Upper lobe of left lung (tissue), 6 donors: ENCODE results near the gene EXD3. TPM values are rescaled to one million over a fixed set of nuclear protein-coding genes. Genes with fewer than 3 reads are reported as not detected.

Experiments
- ATAC-seq, 2 donors: fragments of 200-7000 bp; cut with Tn5 transposase; one replicate each; pipeline ENCODE4 v1.9.1; 2022; ENCODE audit warnings: mild to moderate bottlenecking in 2 of 2, moderate library complexity in 2 of 2; ENCODE audit not compliant: low FRiP score in 2 of 2
- DNase-seq, 2 donors: peaks; one replicate each; pipeline ENCODE4 v3.0.0-alpha.2; 2019 to 2020
- H3K27ac ChIP-seq, 4 donors: fragments of 200-600 bp; sonication (generic); one replicate each; pipeline ENCODE4 v1.5.1; 2016 to 2019
- H3K27me3 ChIP-seq, 4 donors: fragments of 200-600 bp; sonication (generic); one replicate each; pipeline ENCODE4 v1.5.1; 2017 to 2019
- H3K36me3 ChIP-seq, 4 donors: fragments of 200-600 bp; sonication (generic); one replicate each; pipeline ENCODE4 v1.5.1; 2016 to 2019
- H3K4me1 ChIP-seq, 4 donors: fragments of 200-600 bp; sonication (generic); one replicate each; pipeline ENCODE4 v1.5.1; 2018 to 2019
- H3K4me3 ChIP-seq, 4 donors: fragments of 200-600 bp; sonication (generic); one replicate each; pipeline ENCODE4 v1.5.1; 2017 to 2019; ENCODE audit warnings: mild to moderate bottlenecking in 2 of 4, moderate library complexity in 1 of 4
- H3K9me3 ChIP-seq, 4 donors: fragments of 200-600 bp; sonication (generic); one replicate each; pipeline ENCODE4 v1.5.1; 2018 to 2019
- CTCF ChIP-seq, 6 experiments: fragments of 450-650 bp in 4 of 6; fragments of 200-600 bp in 2 of 6; sonication (generic) in 2 of 6; IDR thresholded peaks; one replicate each; pipeline ENCODE4 v1.5.1; 2016 to 2019; ENCODE audit warnings: antibody characterized with exemption in 6 of 6
- EP300 ChIP-seq, 4 donors: sonication (generic); formaldehyde crosslinking; IDR thresholded peaks; one replicate each; pipeline ENCODE4 v1.5.1; 2017; ENCODE audit warnings: antibody characterized with exemption in 4 of 4, control low read depth in 2 of 4
- POLR2A ChIP-seq, 4 donors: fragments of 450-650 bp; IDR thresholded peaks; one replicate each; pipeline ENCODE4 v1.5.1; 2016 to 2017; ENCODE audit warnings: antibody characterized with exemption in 4 of 4, mild to moderate bottlenecking in 2 of 4
- POLR2AphosphoS5 ChIP-seq, 2 donors: sonication (generic); formaldehyde crosslinking; IDR thresholded peaks; one replicate each; pipeline ENCODE4 v1.5.1; 2017; ENCODE audit warnings: antibody characterized with exemption in 2 of 2
- WGBS, 2 donors: methylation state at CpG; one replicate each; pipeline ENCODE4 v1.1.5; 2017 to 2018; 5-methylcytosine and 5-hydroxymethylcytosine counted together
- total RNA-seq, 6 donors: library from RNA; depleted of rRNA in 4 of 6; stranded (reverse); fragments of >200 nt in 4 of 6; gene quantifications; one replicate each; pipeline versions ENCODE4 v1.1.0 to v1.2.1, GENCODE V29; 2016 to 2021
- donor health status: DM: no; HTN: no; CAD: no; lungs with moderate emphysema.
- donor health status: DM: no; HTN: yes; CAD: no; lungs with severe emphysema.

EXD3 gene
- total RNA-seq, 6 donors from 2014 or later: 12.3 to 118 (median 24.8) TPM

GRCh38 chr9:137325124-137325523, 97.8 kb downstream of the EXD3 start:
- no peak overlapping the region for H3K27ac ChIP-seq
- 94 to 96% methylated on average over 10 of the region's 10 CpGs for WGBS, 2 donors
- H3K36me3 ChIP-seq: no peaks in the 10 kb centered on the region
- ATAC-seq (no peak), DNase-seq (no peak)
- no peaks in the 10 kb centered on the region for H3K27me3 ChIP-seq
- no peaks in the 10 kb centered on the region for H3K9me3 ChIP-seq
- TF ChIP-seq POLR2AphosphoS5 (IDR thresholded peaks at IDR 0.05): no peak
- TF ChIP-seq EP300 (IDR thresholded peaks at IDR 0.05): no peak
- no peak for TF ChIP-seq CTCF (IDR thresholded peaks at IDR 0.05)
- no peak for TF ChIP-seq POLR2A (IDR thresholded peaks at IDR 0.05)
- H3K4me1 ChIP-seq: peaks cover 10 to 14% (median 10%) of the 10 kb centered on the region in 4 donors
- H3K4me3 ChIP-seq: no peak overlapping the region

- Histone ChIP-seq H3K36me3 (no peaks in the 10 kb centered on the region), H3K27ac (no peak overlapping the region), H3K27me3 (no peaks in the 10 kb centered on the region), H3K9me3 (no peaks in the 10 kb centered on the region), H3K4me1 (peaks cover 13 to 21% (median 19%) of the 10 kb centered on the region in 4 donors), H3K4me3 (no peak overlapping the region)
- DNase-seq (peak in 1 of 2 donors; percentile 84), ATAC-seq (no peak)
- TF ChIP-seq EP300 (IDR thresholded peaks at IDR 0.05) (no peak), POLR2AphosphoS5 (IDR thresholded peaks at IDR 0.05) (no peak), POLR2A (IDR thresholded peaks at IDR 0.05) (no peak), CTCF (IDR thresholded peaks at IDR 0.05) (no peak)
- WGBS, 2 donors: 95% methylated on average over 8 to 21 of the region's 37 CpGs
Measured at GRCh38 chr9:137323531-137324331, 99.2 kb downstream of the EXD3 start.

- ATAC-seq (no peak), DNase-seq (no peak)
- Histone ChIP-seq H3K27ac (no peak overlapping the region), H3K4me3 (no peak overlapping the region), H3K9me3 (no peaks in the 10 kb centered on the region), H3K4me1 (peaks cover 13 to 38% (median 21%) of the 10 kb centered on the region in 4 donors), H3K36me3 (no peaks in the 10 kb centered on the region), H3K27me3 (peaks cover 0 to 2% (median 0%) of the 10 kb centered on the region in 4 donors)
- WGBS, 2 donors: 89 to 95% methylated on average over 12 to 21 of the region's 22 CpGs
- TF ChIP-seq POLR2A (IDR thresholded peaks at IDR 0.05) (no peak), EP300 (IDR thresholded peaks at IDR 0.05) (no peak), POLR2AphosphoS5 (IDR thresholded peaks at IDR 0.05) (no peak), CTCF (IDR thresholded peaks at IDR 0.05) (no peak)
Measured at GRCh38 chr9:137321726-137322361, 101.1 kb downstream of the EXD3 start.

- 13 to 38% methylated on average over 3 to 21 of the region's 24 CpGs for WGBS, 2 donors
- H3K4me1 ChIP-seq: peaks cover 22 to 48% (median 32%) of the 10 kb centered on the region in 4 donors
- H3K4me3 ChIP-seq: peak overlapping the region in 1 of 4 donors; percentile 9
- H3K27me3 ChIP-seq: peaks cover 0 to 13% (median 5%) of the 10 kb centered on the region in 4 donors
- peak overlapping the region in 3 of 4 donors; percentile 39 to 69 (median 63) for H3K27ac ChIP-seq
- no peaks in the 10 kb centered on the region for H3K36me3 ChIP-seq
- ATAC-seq (peak in 1 of 2 donors; percentile 15), DNase-seq (peak in 1 of 2 donors; percentile 80)
- H3K9me3 ChIP-seq: no peaks in the 10 kb centered on the region
- TF ChIP-seq POLR2A (IDR thresholded peaks at IDR 0.05) (no peak), POLR2AphosphoS5 (IDR thresholded peaks at IDR 0.05) (no peak), CTCF (IDR thresholded peaks at IDR 0.05) (no peak), EP300 (IDR thresholded peaks at IDR 0.05) (no peak)
Measured at GRCh38 chr9:137320555-137321384, 102.2 kb downstream of the EXD3 start.
